ENCODE measurements around the gene ZNF726.

GRCh38 chr19:23896912-23897311 is 17.8 kb upstream of the ZNF726 start:
- TF ChIP-seq POLR2AphosphoS5 (IDR thresholded peaks at IDR 0.05; ENCODE audit: borderline replicate concordance, low read depth, low read length), result no peak
- TF ChIP-seq EZH2 (IDR thresholded peaks at IDR 0.05), result no peak
- TF ChIP-seq FOXP2 (optimal IDR thresholded peaks at IDR 0.05; ENCODE audit: control extremely low read depth, extremely low read length, insufficient read depth), result no peak

All from SK-N-MC (cell line).